Measurements from ENCODE around the gene OSBP2. TPM values are rescaled to one million over a fixed set of nuclear protein-coding genes. Genes with fewer than 3 reads are reported as not detected.

Gene OSBP2
- total and polyA plus RNA-seq, 10 of the 15 experiments (the other 5 are each of a cell fraction or from before 2014, with no cell fraction given), result 0.11 to 7.7 (median 3.6) TPM

DNA sequence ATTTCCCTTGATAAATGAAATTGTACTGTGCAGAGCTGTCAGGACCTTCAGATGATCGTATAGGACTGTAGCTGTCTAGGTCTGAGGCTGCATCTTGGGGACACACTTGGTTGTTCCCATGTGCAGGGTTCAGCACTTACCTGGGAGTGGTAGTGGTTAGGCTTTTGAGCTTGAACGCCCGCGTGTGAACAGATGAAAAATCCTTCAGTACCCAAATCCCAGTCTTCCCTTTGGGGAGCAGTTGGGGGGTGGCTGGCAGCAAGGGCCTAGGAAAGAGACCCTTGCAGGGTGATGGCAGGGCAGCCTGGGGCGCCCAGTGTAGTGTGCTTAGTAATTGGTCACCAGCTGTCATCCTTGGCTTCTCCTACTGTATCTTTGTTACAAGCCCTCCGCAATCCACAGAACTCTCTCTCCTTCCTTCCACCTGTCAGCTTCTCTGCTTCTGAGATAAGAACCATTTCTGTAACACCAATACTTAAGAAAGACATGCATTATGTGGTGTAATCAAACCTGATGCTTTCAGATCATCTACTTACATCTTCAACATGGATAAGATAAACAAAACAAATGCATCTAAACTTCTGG, 209.3 kb downstream of the OSBP2 start:
- intact Hi-C loops (cut with micrococcal nuclease; ENCODE audit: unreplicated experiment) (no loop called here), in situ Hi-C loops (cut with MboI) (loop anchor here (25.0 kb wide), 2 partner anchors 142 to 267 kb away; partner anchors contain the start of gene SLC35E4)
- ATAC-seq (no peak), DNase-seq (ENCODE audit: low read depth, low spot score) (no peak), FAIRE-seq (no peak)
- 89% methylated on average over 6 of the region's 6 CpGs for WGBS (ENCODE audit: insufficient coverage, insufficient replicate concordance, low lambda C conversion rate, missing lambda C conversion rate)
- BruUV-seq (replicated peaks), result no TSS peak
- no peak overlapping the region for H3K9ac ChIP-seq (ENCODE audit: control insufficient read depth, insufficient read depth, low read length)
- no peaks in the 10 kb centered on the region for H4K20me1 ChIP-seq (ENCODE audit: control insufficient read depth, insufficient read depth)
- H3K79me2 ChIP-seq (ENCODE audit: control insufficient read depth, insufficient read depth, low read length), result no peaks in the 10 kb centered on the region
- H3K4me1 ChIP-seq (ENCODE audit: control insufficient read depth, insufficient read depth, low read length), result peaks cover 9% of the 10 kb centered on the region
- no peak overlapping the region for H3K4me3 ChIP-seq
- SMC1A ChIA-PET (ENCODE audit: uncharacterized antibody, unreplicated experiment), result no interaction called here
- RAD21 ChIA-PET (ENCODE audit: unreplicated experiment), result interaction anchor here (1.5 kb wide), 1 partner anchor 15 kb away, joined by 4 read pairs; no protein-coding TSS in a partner anchor
- POLR2A ChIA-PET, result no interaction called here
- CTCF ChIA-PET, result interaction anchor here (0.9 to 3.3 kb wide), 4 partner anchors 13 to 315 kb away, joined by 3 to 11 read pairs (median 3); no protein-coding TSS in a partner anchor
- H3K4me2 ChIP-seq (ENCODE audit: control insufficient read depth, insufficient read depth), result no peak overlapping the region
- no peaks in the 10 kb centered on the region; the same call in 2 of the 3 replicates for H3K9me3 ChIP-seq (replicated peaks; ENCODE audit: control insufficient read depth, insufficient read depth, low read length)
- H3K27me3 ChIP-seq (replicated peaks in 1 of 2; ENCODE audit: control insufficient read depth in 2 of 2, insufficient read depth in 2 of 2, low read length in 1 of 2), result no peaks in the 10 kb centered on the region
- H3K36me3 ChIP-seq (ENCODE audit: control insufficient read depth in 2 of 2, insufficient read depth in 2 of 2, low read length in 1 of 2), result peaks cover 0 to 5% of the 10 kb centered on the region in 2 experiments; a peak in 2 of 4 replicates
- no peak overlapping the region for H2AFZ ChIP-seq (ENCODE audit: control insufficient read depth, low read depth, low read length)
- no peak overlapping the region for H3K27ac ChIP-seq (ENCODE audit: control insufficient read depth, insufficient read depth)
- TF ChIP-seq CREB1 (IDR thresholded peaks at IDR 0.05; ENCODE audit: low read depth) (no peak), HCFC1 (IDR thresholded peaks at IDR 0.05; ENCODE audit: low read length) (no peak), PML (IDR thresholded peaks at IDR 0.05; ENCODE audit: low read length) (no peak), NFYB (IDR thresholded peaks at IDR 0.05; ENCODE audit: insufficient read depth, low read depth, low read length) (no peak), NRF1 (conservative IDR thresholded peaks at IDR 0.05; ENCODE audit: low read depth, low read length) (no peak), TAF1 (IDR thresholded peaks at IDR 0.05; ENCODE audit: borderline replicate concordance, low read depth, low read length) (no peak), NBN (IDR thresholded peaks at IDR 0.05) (no peak), SMC3 (IDR thresholded peaks at IDR 0.05; ENCODE audit: borderline replicate concordance, low read length) (no peak), FOXM1 (IDR thresholded peaks at IDR 0.05; ENCODE audit: low read depth, low read length) (no peak), NR2C2 (IDR thresholded peaks at IDR 0.05; ENCODE audit: borderline replicate concordance, control insufficient read depth, insufficient read length, low read depth) (no peak), ZZZ3 (IDR thresholded peaks at IDR 0.05; ENCODE audit: control insufficient read depth, insufficient read length, low read depth) (no peak)
- TF ChIP-seq, protein P1, sequence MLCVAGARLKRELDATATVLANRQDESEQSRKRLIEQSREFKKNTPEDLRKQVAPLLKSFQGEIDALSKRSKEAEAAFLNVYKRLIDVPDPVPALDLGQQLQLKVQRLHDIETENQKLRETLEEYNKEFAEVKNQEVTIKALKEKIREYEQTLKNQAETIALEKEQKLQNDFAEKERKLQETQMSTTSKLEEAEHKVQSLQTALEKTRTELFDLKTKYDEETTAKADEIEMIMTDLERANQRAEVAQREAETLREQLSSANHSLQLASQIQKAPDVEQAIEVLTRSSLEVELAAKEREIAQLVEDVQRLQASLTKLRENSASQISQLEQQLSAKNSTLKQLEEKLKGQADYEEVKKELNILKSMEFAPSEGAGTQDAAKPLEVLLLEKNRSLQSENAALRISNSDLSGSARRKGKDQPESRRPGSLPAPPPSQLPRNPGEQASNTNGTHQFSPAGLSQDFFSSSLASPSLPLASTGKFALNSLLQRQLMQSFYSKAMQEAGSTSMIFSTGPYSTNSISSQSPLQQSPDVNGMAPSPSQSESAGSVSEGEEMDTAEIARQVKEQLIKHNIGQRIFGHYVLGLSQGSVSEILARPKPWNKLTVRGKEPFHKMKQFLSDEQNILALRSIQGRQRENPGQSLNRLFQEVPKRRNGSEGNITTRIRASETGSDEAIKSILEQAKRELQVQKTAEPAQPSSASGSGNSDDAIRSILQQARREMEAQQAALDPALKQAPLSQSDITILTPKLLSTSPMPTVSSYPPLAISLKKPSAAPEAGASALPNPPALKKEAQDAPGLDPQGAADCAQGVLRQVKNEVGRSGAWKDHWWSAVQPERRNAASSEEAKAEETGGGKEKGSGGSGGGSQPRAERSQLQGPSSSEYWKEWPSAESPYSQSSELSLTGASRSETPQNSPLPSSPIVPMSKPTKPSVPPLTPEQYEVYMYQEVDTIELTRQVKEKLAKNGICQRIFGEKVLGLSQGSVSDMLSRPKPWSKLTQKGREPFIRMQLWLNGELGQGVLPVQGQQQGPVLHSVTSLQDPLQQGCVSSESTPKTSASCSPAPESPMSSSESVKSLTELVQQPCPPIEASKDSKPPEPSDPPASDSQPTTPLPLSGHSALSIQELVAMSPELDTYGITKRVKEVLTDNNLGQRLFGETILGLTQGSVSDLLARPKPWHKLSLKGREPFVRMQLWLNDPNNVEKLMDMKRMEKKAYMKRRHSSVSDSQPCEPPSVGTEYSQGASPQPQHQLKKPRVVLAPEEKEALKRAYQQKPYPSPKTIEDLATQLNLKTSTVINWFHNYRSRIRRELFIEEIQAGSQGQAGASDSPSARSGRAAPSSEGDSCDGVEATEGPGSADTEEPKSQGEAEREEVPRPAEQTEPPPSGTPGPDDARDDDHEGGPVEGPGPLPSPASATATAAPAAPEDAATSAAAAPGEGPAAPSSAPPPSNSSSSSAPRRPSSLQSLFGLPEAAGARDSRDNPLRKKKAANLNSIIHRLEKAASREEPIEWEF (IDR thresholded peaks at IDR 0.05; ENCODE audit: insufficient replicate concordance, low read depth, low read length), result no peak
- TF ChIP-seq, protein P2, sequence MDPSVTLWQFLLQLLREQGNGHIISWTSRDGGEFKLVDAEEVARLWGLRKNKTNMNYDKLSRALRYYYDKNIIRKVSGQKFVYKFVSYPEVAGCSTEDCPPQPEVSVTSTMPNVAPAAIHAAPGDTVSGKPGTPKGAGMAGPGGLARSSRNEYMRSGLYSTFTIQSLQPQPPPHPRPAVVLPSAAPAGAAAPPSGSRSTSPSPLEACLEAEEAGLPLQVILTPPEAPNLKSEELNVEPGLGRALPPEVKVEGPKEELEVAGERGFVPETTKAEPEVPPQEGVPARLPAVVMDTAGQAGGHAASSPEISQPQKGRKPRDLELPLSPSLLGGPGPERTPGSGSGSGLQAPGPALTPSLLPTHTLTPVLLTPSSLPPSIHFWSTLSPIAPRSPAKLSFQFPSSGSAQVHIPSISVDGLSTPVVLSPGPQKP (IDR thresholded peaks at IDR 0.05; ENCODE audit: low read depth, low read length), result no peak
- TF ChIP-seq, protein P3, sequence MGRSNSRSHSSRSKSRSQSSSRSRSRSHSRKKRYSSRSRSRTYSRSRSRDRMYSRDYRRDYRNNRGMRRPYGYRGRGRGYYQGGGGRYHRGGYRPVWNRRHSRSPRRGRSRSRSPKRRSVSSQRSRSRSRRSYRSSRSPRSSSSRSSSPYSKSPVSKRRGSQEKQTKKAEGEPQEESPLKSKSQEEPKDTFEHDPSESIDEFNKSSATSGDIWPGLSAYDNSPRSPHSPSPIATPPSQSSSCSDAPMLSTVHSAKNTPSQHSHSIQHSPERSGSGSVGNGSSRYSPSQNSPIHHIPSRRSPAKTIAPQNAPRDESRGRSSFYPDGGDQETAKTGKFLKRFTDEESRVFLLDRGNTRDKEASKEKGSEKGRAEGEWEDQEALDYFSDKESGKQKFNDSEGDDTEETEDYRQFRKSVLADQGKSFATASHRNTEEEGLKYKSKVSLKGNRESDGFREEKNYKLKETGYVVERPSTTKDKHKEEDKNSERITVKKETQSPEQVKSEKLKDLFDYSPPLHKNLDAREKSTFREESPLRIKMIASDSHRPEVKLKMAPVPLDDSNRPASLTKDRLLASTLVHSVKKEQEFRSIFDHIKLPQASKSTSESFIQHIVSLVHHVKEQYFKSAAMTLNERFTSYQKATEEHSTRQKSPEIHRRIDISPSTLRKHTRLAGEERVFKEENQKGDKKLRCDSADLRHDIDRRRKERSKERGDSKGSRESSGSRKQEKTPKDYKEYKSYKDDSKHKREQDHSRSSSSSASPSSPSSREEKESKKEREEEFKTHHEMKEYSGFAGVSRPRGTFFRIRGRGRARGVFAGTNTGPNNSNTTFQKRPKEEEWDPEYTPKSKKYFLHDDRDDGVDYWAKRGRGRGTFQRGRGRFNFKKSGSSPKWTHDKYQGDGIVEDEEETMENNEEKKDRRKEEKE (IDR thresholded peaks at IDR 0.05), result no peak
